ENCODE data around the gene TRAF3. TPM values are rescaled to one million over a fixed set of nuclear protein-coding genes. Genes with fewer than 3 reads are reported as not detected.

The TRAF3 gene
- total RNA-seq, 2 experiments from 2014 or later: 66.4 to 83.7 TPM

DNA sequence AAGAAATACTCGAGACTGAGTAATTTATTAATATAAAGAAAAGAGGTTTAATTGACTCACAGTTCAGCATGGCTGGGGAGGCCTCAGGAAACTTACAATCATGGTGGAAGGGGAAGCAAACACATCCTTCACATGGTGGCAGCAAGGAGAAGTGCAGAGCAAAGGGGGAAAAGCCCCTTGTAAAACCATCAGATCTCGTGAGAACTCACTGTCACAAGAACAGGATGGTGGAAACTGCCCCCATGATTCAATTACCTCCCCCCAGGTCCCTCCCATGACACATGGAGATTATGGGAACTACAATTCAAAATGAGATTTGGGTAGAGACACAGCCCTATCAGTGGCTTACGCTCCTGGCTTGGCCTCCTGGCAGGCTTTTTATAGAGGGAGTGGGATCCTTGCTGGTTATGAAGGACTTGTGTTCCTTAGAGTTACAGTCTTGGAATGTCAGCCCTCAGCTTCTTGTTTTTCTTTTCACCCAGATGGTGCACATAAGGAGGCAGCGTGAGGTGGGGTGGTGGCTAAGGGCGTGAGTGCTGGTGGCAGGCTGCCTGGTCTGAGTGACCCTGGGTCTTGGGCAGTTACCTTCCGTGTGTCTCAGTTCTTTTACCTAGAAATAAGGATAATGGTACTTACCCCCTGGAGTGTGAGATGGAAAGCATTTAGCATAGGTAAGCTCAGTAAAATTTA, 25.7 kb downstream of the TRAF3 start:
- Mint-ChIP-seq H3K27ac (peak overlapping the region; percentile 56), H3K4me3 (no peak overlapping the region), H3K4me1 (peaks cover 78% of the 10 kb centered on the region), H3K9me3 (ENCODE audit: low read depth) (no peaks in the 10 kb centered on the region), H3K27me3 (no peaks in the 10 kb centered on the region), H3K36me3 (ENCODE audit: low read depth) (peaks cover 43% of the 10 kb centered on the region)
- intact Hi-C loops (cut with DNase I, micrococcal nuclease): loop anchor here in 1 of 2 experiments (10.0 kb wide), 1 partner anchor 618 kb away; no protein-coding TSS in a partner anchor
- POLR2A ChIA-PET: interaction anchor here (0.7 kb wide), 1 partner anchor 14 kb away, joined by 6 read pairs; no protein-coding TSS in a partner anchor
- no peak for ATAC-seq
- no peak for DNase-seq
- CTCF ChIA-PET: interaction anchor here (0.8 kb wide), 1 partner anchor 18 kb away, joined by 3 read pairs; no protein-coding TSS in a partner anchor

GRCh38 chr14:102804858-102805257, 27.6 kb downstream of the TRAF3 start:
- Mint-ChIP-seq H3K27ac (peak overlapping the region; percentile 96), H3K27me3 (no peaks in the 10 kb centered on the region), H3K4me1 (peaks cover 74% of the 10 kb centered on the region), H3K4me3 (peak overlapping the region; percentile 65), H3K36me3 (ENCODE audit: low read depth) (peaks cover 46% of the 10 kb centered on the region), H3K9me3 (ENCODE audit: low read depth) (no peaks in the 10 kb centered on the region)
- intact Hi-C loops (cut with DNase I, micrococcal nuclease): loop anchor here (1.0 to 10.0 kb wide), 9 partner anchors 10 to 993 kb away; partner anchors contain the start of genes CINP (in 1 of the 2), EIF5 (in 1 of the 2), TECPR2 (in 1 of the 2) and TRAF3 (in 1 of the 2)
- ATAC-seq (no peak), DNase-seq (no peak)
- ChIA-PET POLR2A (interaction anchor here (3.1 kb wide), 1 partner anchor 17 kb away, joined by 21 read pairs; no protein-coding TSS in a partner anchor), CTCF (no interaction called here)

DNA sequence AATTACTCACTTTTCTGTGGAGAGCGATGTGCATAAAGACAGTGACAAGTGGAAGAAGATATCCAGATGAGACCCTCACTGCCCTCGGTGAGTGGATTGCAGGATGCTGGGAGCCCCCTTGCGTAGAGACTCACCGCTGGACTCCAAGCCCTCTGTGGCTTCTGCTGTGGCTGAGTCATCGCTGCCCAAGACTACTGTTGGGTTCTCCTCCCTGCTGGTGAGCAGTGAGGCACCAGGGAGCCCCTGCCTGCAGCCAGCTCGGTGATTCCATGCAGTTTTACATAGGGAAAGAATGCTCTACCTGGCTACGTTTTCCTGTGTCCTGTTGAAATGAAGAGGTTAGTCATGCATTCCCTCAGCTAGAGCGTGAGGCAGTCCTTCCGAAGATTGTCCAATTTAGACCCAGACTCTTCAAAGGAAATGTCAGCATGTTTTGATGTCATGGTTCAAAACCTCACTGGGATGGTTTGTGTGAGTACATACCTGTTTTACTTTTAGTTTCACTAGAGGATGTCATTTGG, 28.2 kb downstream of the TRAF3 start:
- Mint-ChIP-seq H3K4me1 (peaks cover 77% of the 10 kb centered on the region), H3K27ac (peak overlapping the region; percentile 96), H3K9me3 (ENCODE audit: low read depth) (no peaks in the 10 kb centered on the region), H3K27me3 (no peaks in the 10 kb centered on the region), H3K36me3 (ENCODE audit: low read depth) (peaks cover 52% of the 10 kb centered on the region), H3K4me3 (peak overlapping the region; percentile 65)
- CTCF ChIA-PET: interaction anchor here (0.7 kb wide), 1 partner anchor 20 kb away, joined by 3 read pairs; no protein-coding TSS in a partner anchor
- intact Hi-C loops (cut with DNase I, micrococcal nuclease): loop anchor here (1.0 to 10.0 kb wide), 9 partner anchors 10 to 993 kb away; partner anchors contain the start of genes CINP (in 1 of the 2), EIF5 (in 1 of the 2), TECPR2 (in 1 of the 2) and TRAF3 (in 1 of the 2)
- POLR2A ChIA-PET: interaction anchor here (3.1 kb wide), 1 partner anchor 17 kb away, joined by 21 read pairs; no protein-coding TSS in a partner anchor
- ATAC-seq: peak; percentile 57
- DNase-seq: peak; percentile 76

- Mint-ChIP-seq H3K36me3 (ENCODE audit: low read depth) (peaks cover 53% of the 10 kb centered on the region), H3K27me3 (no peaks in the 10 kb centered on the region), H3K27ac (peak overlapping the region; percentile 96), H3K4me1 (peaks cover 79% of the 10 kb centered on the region), H3K4me3 (peak overlapping the region; percentile 65), H3K9me3 (ENCODE audit: low read depth) (no peaks in the 10 kb centered on the region)
- CTCF ChIA-PET: interaction anchor here (0.7 to 5.4 kb wide), 5 partner anchors 8 to 31 kb away, joined by 3 to 40 read pairs (median 6); no protein-coding TSS in a partner anchor
- POLR2A ChIA-PET: interaction anchor here (1.0 to 3.1 kb wide), 2 partner anchors 13 to 16 kb away, joined by 4 to 21 read pairs; no protein-coding TSS in a partner anchor
- intact Hi-C loops (cut with DNase I, micrococcal nuclease): loop anchor here (1.0 to 10.0 kb wide), 9 partner anchors 11 to 994 kb away; partner anchors contain the start of genes CINP (in 1 of the 2), EIF5 (in 1 of the 2), TECPR2 (in 1 of the 2) and TRAF3 (in 1 of the 2)
- ATAC-seq (peak; percentile 52), DNase-seq (peak; percentile 51)
Observed at GRCh38 chr14:102805941-102806340, 28.7 kb downstream of the TRAF3 start.

DNA sequence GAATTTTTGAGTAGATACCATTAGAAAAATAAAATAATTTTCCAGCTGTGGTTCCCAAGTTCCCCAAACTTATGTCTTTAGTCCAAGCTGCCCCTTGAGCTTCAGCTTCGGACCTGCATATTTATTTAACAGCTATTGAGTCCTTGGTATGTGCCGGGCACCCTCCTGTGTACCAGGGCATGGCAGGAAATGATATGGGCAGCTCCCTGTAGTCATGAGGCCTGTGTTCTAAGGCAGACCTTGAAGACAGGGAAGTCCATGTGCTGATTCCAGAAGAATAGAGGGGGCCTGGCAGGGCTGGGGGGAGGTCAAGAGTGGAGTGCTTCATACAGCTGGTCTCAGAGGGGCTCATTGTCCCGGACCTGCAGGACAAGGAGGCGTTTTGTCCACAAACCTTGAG, 29.2 kb downstream of the TRAF3 start:
- ATAC-seq (no peak), DNase-seq (no peak)
- ChIA-PET CTCF (interaction anchor here (0.7 to 5.4 kb wide), 5 partner anchors 9 to 32 kb away, joined by 3 to 40 read pairs (median 6); no protein-coding TSS in a partner anchor), POLR2A (interaction anchor here (1.0 to 3.1 kb wide), 4 partner anchors 13 to 21 kb away, joined by 4 to 21 read pairs (median 4); no protein-coding TSS in a partner anchor)
- peak overlapping the region; percentile 96 for H3K27ac Mint-ChIP-seq
- H3K27me3 Mint-ChIP-seq: no peaks in the 10 kb centered on the region
- peak overlapping the region; percentile 65 for H3K4me3 Mint-ChIP-seq
- H3K4me1 Mint-ChIP-seq: peaks cover 82% of the 10 kb centered on the region
- H3K9me3 Mint-ChIP-seq (ENCODE audit: low read depth): no peaks in the 10 kb centered on the region
- H3K36me3 Mint-ChIP-seq (ENCODE audit: low read depth): peaks cover 54% of the 10 kb centered on the region
- intact Hi-C loops (cut with DNase I, micrococcal nuclease): loop anchor here in 1 of 2 experiments (5.0 to 10.0 kb wide), 3 partner anchors 526 to 994 kb away; partner anchors contain the start of gene EIF5

GRCh38 chr14:102807013-102807406, 29.8 kb downstream of the TRAF3 start:
- intact Hi-C loops (cut with DNase I, micrococcal nuclease): loop anchor here (1.0 to 10.0 kb wide), 4 partner anchors 15 to 995 kb away; partner anchors contain the start of gene EIF5 (in 1 of the 2)
- ChIA-PET POLR2A (interaction anchor here (0.9 to 3.1 kb wide), 6 partner anchors 10 to 22 kb away, joined by 3 to 21 read pairs (median 4); no protein-coding TSS in a partner anchor), CTCF (interaction anchor here (0.7 to 5.4 kb wide), 5 partner anchors 9 to 164 kb away, joined by 3 to 40 read pairs (median 6); no protein-coding TSS in a partner anchor)
- DNase-seq: no peak
- Mint-ChIP-seq H3K9me3 (ENCODE audit: low read depth) (no peaks in the 10 kb centered on the region), H3K4me3 (peak overlapping the region; percentile 65), H3K36me3 (ENCODE audit: low read depth) (peaks cover 58% of the 10 kb centered on the region), H3K4me1 (peaks cover 87% of the 10 kb centered on the region), H3K27ac (peak overlapping the region; percentile 96), H3K27me3 (no peaks in the 10 kb centered on the region)
- no peak for ATAC-seq

- H3K4me3 Mint-ChIP-seq: no peak overlapping the region
- H3K4me1 Mint-ChIP-seq: peaks cover 91% of the 10 kb centered on the region
- no peaks in the 10 kb centered on the region for H3K9me3 Mint-ChIP-seq (ENCODE audit: low read depth)
- CTCF ChIA-PET: interaction anchor here (0.7 to 5.4 kb wide), 2 partner anchors 10 to 22 kb away, joined by 3 to 40 read pairs; no protein-coding TSS in a partner anchor
- ATAC-seq (no peak), DNase-seq (no peak)
- POLR2A ChIA-PET: no interaction called here
- H3K27me3 Mint-ChIP-seq: no peaks in the 10 kb centered on the region
- H3K36me3 Mint-ChIP-seq (ENCODE audit: low read depth): peaks cover 67% of the 10 kb centered on the region
- H3K27ac Mint-ChIP-seq: peak overlapping the region; percentile 72
- intact Hi-C loops (cut with DNase I, micrococcal nuclease): loop anchor here in 1 of 2 experiments (5.0 to 10.0 kb wide), 3 partner anchors 522 to 998 kb away; partner anchors contain the start of gene EIF5
Observed at GRCh38 chr14:102809870-102810269, 32.6 kb downstream of the TRAF3 start.

DNA sequence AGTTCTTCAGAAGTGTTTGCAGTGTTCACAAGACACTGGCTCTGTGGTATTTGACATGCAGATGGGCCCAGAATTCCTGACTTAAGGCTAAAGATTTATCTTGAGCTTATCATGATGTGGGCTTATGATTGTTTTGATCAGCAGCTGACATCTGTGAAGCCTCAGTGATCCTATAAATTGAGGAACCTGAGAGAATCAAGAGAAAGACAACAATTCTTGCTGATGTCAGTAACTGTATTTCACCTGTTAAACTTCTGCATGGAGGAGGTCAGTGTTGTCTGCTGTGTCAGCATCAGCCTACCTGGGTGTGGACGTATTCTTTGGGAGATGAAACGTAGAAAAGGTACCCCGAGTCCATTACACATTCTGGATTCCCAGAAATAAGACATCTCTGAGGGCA, 33.3 kb downstream of the TRAF3 start:
- Mint-ChIP-seq H3K4me1 (peaks cover 91% of the 10 kb centered on the region), H3K27me3 (no peaks in the 10 kb centered on the region), H3K36me3 (ENCODE audit: low read depth) (peaks cover 70% of the 10 kb centered on the region), H3K4me3 (no peak overlapping the region), H3K27ac (peak overlapping the region; percentile 72), H3K9me3 (ENCODE audit: low read depth) (no peaks in the 10 kb centered on the region)
- no peak for DNase-seq
- no peak for ATAC-seq
- intact Hi-C loops (cut with DNase I, micrococcal nuclease): no loop called here
- ChIA-PET POLR2A (no interaction called here), CTCF (interaction anchor here (0.7 to 5.4 kb wide), 2 partner anchors 9 to 23 kb away, joined by 3 to 40 read pairs; no protein-coding TSS in a partner anchor)

GRCh38 chr14:102811254-102811963, 34.2 kb downstream of the TRAF3 start:
- Mint-ChIP-seq H3K36me3 (ENCODE audit: low read depth) (peaks cover 69% of the 10 kb centered on the region), H3K27me3 (no peaks in the 10 kb centered on the region), H3K4me3 (no peak overlapping the region), H3K4me1 (peaks cover 87% of the 10 kb centered on the region), H3K27ac (peak overlapping the region; percentile 76), H3K9me3 (ENCODE audit: low read depth) (no peaks in the 10 kb centered on the region)
- POLR2A ChIA-PET: no interaction called here
- CTCF ChIA-PET: interaction anchor here (0.7 to 5.4 kb wide), 3 partner anchors 8 to 71 kb away, joined by 3 to 40 read pairs (median 3); no protein-coding TSS in a partner anchor
- ATAC-seq (peak; percentile 21), DNase-seq (peak; percentile 42)
- intact Hi-C loops (cut with DNase I, micrococcal nuclease): no loop called here

GRCh38 chr14:102811971-102812370, 34.7 kb downstream of the TRAF3 start:
- DNase-seq: no peak
- no peaks in the 10 kb centered on the region for H3K9me3 Mint-ChIP-seq (ENCODE audit: low read depth)
- H3K4me3 Mint-ChIP-seq: no peak overlapping the region
- intact Hi-C loops (cut with DNase I, micrococcal nuclease): no loop called here
- H3K4me1 Mint-ChIP-seq: peaks cover 87% of the 10 kb centered on the region
- ChIA-PET POLR2A (no interaction called here), CTCF (interaction anchor here (0.7 to 1.0 kb wide), 2 partner anchors 14 to 71 kb away, joined by 3 read pairs; no protein-coding TSS in a partner anchor)
- H3K27me3 Mint-ChIP-seq: no peaks in the 10 kb centered on the region
- ATAC-seq: no peak
- H3K27ac Mint-ChIP-seq: peak overlapping the region; percentile 61
- peaks cover 69% of the 10 kb centered on the region for H3K36me3 Mint-ChIP-seq (ENCODE audit: low read depth)
